Naive thymus-derived CD8-positive, alpha-beta T cell (primary cell): ENCODE data around the gene FBXL15. TPM values are rescaled to one million over a fixed set of nuclear protein-coding genes. Genes with fewer than 3 reads are reported as not detected.
A peak's percentile ranks its signal among the peaks of the same experiment; 100 is the strongest.

Experiments used
- ATAC-seq, 2 donors: fragments of 150-1000 bp; cut with Tn5 transposase in 1 of 2; sonication (Bioruptor Pico), chemical (Tn5 transposase) in 1 of 2; 1 replicate in 1 of 2; 2 replicates in 1 of 2; pipeline ENCODE4 v1.10.0; 2021; ENCODE audit warnings: mild to moderate bottlenecking in 2 of 2, moderate library complexity in 2 of 2
- POLR2A ChIA-PET: fragments of 350-600 bp; sonication (Branson Sonifier 250); formaldehyde crosslinking; loops from one replicate; lab custom pipeline; 2021; ENCODE audit warnings: antibody characterized with exemption; lab: Charles Lee
- DNase-seq, 10 donors: peaks; one replicate each; pipeline versions ENCODE4 v3.0.0 to v3.0.0-alpha.2; 2020 to 2022
- H3K27ac Mint-ChIP-seq, 10 donors: one replicate each; pipeline ENCODE4 v1.8.0; 2020 to 2022; ENCODE audit warnings: mild to moderate bottlenecking in 10 of 10, mixed read lengths in 10 of 10, moderate library complexity in 4 of 10, inconsistent platforms in 1 of 10
- H3K27me3 Mint-ChIP-seq, 5 donors: one replicate each; pipeline ENCODE4 v1.8.0; 2021 to 2022; ENCODE audit warnings: mixed read lengths in 5 of 5
- H3K36me3 Mint-ChIP-seq, 3 donors: one replicate each; pipeline ENCODE4 v1.8.0; 2020 to 2022; ENCODE audit warnings: mixed read lengths in 3 of 3, mild to moderate bottlenecking in 2 of 3, inconsistent platforms in 1 of 3
- H3K4me1 Mint-ChIP-seq, 4 donors: one replicate each; pipeline ENCODE4 v1.8.0; 2021 to 2022; ENCODE audit warnings: mixed read lengths in 4 of 4
- H3K4me3 Mint-ChIP-seq, 10 donors: one replicate each; pipeline ENCODE4 v1.8.0; 2020 to 2022; ENCODE audit warnings: mild to moderate bottlenecking in 10 of 10, mixed read lengths in 10 of 10, moderate library complexity in 6 of 10, inconsistent platforms in 1 of 10
- H3K9me3 Mint-ChIP-seq, 9 donors: one replicate each; pipeline ENCODE4 v1.8.0; 2020 to 2022; ENCODE audit warnings: mixed read lengths in 9 of 9, mild to moderate bottlenecking in 3 of 9, inconsistent platforms in 1 of 9, moderate library complexity in 1 of 9
- polyA plus RNA-seq, 3 donors: library from polyadenylated mRNA; unstranded; fragments of 300-500 nt; fragmentation: Illumina TruSeq; gene quantifications; one replicate each; pipeline ENCODE4 v1.2.3, GENCODE V29; 2021
- total RNA-seq, 8 experiments: library from RNA in 2 of 8; stranded (reverse) in 2 of 8; gene quantifications; one replicate each; pipeline ENCODE4 v1.2.3 and lab custom pipeline; 2021 to 2026

The FBXL15 gene
- total RNA-seq (10 to 100 TPM; 18.7 to 21.1 TPM), polyA plus RNA-seq (10 to 100 TPM; 26.8 to 35.5 (median 28.5) TPM), total RNA-seq (lab: John Stamatoyannopoulos, UW) (4.9 to 28.2 (median 18.3) reads per million in 6 experiments)

- Mint-ChIP-seq H3K4me1 (peaks cover 22 to 48% (median 46%) of the 10 kb centered on the region in 4 donors), H3K27me3 (peaks cover 12 to 26% (median 18%) of the 10 kb centered on the region in 5 donors), H3K4me3 (peak within 1 kb of the TSS; percentile 93 to 100 (median 98)), H3K36me3 (peaks cover 0 to 7% (median 0%) of the 10 kb centered on the region in 3 donors), H3K9me3 (no peaks in the 10 kb centered on the region), H3K27ac (peak within 1 kb of the TSS; percentile 92 to 97 (median 95))
- peak; percentile 77 to 97 (median 90) for DNase-seq
- peak; percentile 71 to 76 for ATAC-seq
- POLR2A ChIA-PET = interaction anchor here (0.6 to 7.8 kb wide), 19 partner anchors 9 to 602 kb away, joined by 3 to 115 read pairs (median 6); partner anchors contain the start of genes ACTR1A, C10orf95, CUEDC2 and LDB1
Measured at GRCh38 chr10:102420714-102421506, at the start of gene FBXL15. TSS of gene FBXL15 (plus strand) at chr10:102420836. CDS start at chr10:102421130, 294 bp downstream.

GRCh38 chr10:102371295-102371694 lies 49.3 kb upstream of the FBXL15 start:
- no peaks in the 10 kb centered on the region for H3K9me3 Mint-ChIP-seq
- H3K4me3 Mint-ChIP-seq = no peak overlapping the region
- DNase-seq (no peak), ATAC-seq (no peak)
- H3K36me3 Mint-ChIP-seq = peaks cover 5 to 84% (median 45%) of the 10 kb centered on the region in 3 donors
- H3K27ac Mint-ChIP-seq = peak overlapping the region in 2 of 10 donors; percentile 17 to 19
- H3K4me1 Mint-ChIP-seq = no peaks in the 10 kb centered on the region
- POLR2A ChIA-PET = no interaction called here
- no peaks in the 10 kb centered on the region for H3K27me3 Mint-ChIP-seq

GRCh38 chr10:102375250-102375649 lies 45.4 kb upstream of the FBXL15 start:
- Mint-ChIP-seq H3K36me3 (peaks cover 5 to 82% (median 36%) of the 10 kb centered on the region in 3 donors), H3K27me3 (no peaks in the 10 kb centered on the region), H3K4me3 (no peak overlapping the region), H3K9me3 (no peaks in the 10 kb centered on the region), H3K4me1 (no peaks in the 10 kb centered on the region), H3K27ac (peak overlapping the region in 1 of 10 donors; percentile 39)
- DNase-seq (peak in 1 of 10 donors; percentile 11), ATAC-seq (no peak)
- POLR2A ChIA-PET = interaction anchor here (0.5 kb wide), 1 partner anchor 488 kb away, joined by 3 read pairs; no protein-coding TSS in a partner anchor

- ATAC-seq (no peak), DNase-seq (no peak)
- Mint-ChIP-seq H3K27me3 (no peaks in the 10 kb centered on the region), H3K4me1 (no peaks in the 10 kb centered on the region), H3K36me3 (peaks cover 5 to 82% (median 36%) of the 10 kb centered on the region in 3 donors), H3K4me3 (no peak overlapping the region), H3K27ac (no peak overlapping the region), H3K9me3 (no peaks in the 10 kb centered on the region)
- POLR2A ChIA-PET = no interaction called here
Measured at GRCh38 chr10:102375867-102376266, 44.8 kb upstream of the FBXL15 start.

- Mint-ChIP-seq H3K36me3 (peaks cover 5 to 82% (median 32%) of the 10 kb centered on the region in 3 donors), H3K4me1 (no peaks in the 10 kb centered on the region), H3K27ac (no peak overlapping the region), H3K4me3 (no peak overlapping the region), H3K9me3 (no peaks in the 10 kb centered on the region), H3K27me3 (no peaks in the 10 kb centered on the region)
- POLR2A ChIA-PET = no interaction called here
- DNase-seq (no peak), ATAC-seq (no peak)
Measured at GRCh38 chr10:102376901-102377300, 43.7 kb upstream of the FBXL15 start.

GRCh38 chr10:102379383-102379782 lies 41.3 kb upstream of the FBXL15 start:
- Mint-ChIP-seq H3K27ac (peak overlapping the region in 3 of 10 donors; percentile 25 to 88 (median 41)), H3K4me3 (no peak overlapping the region), H3K27me3 (no peaks in the 10 kb centered on the region), H3K9me3 (no peaks in the 10 kb centered on the region), H3K36me3 (peaks cover 0 to 65% (median 30%) of the 10 kb centered on the region in 3 donors), H3K4me1 (peaks cover 0 to 2% (median 0%) of the 10 kb centered on the region in 4 donors)
- POLR2A ChIA-PET = interaction anchor here (0.5 kb wide), 1 partner anchor 299 kb away, joined by 3 read pairs; no protein-coding TSS in a partner anchor
- ATAC-seq (no peak), DNase-seq (no peak)

- Mint-ChIP-seq H3K9me3 (no peaks in the 10 kb centered on the region), H3K4me1 (peaks cover 0 to 4% (median under 1%) of the 10 kb centered on the region in 4 donors), H3K36me3 (peaks cover 0 to 51% (median 22%) of the 10 kb centered on the region in 3 donors), H3K4me3 (peak overlapping the region in 1 of 10 donors; percentile 29), H3K27me3 (no peaks in the 10 kb centered on the region), H3K27ac (peak overlapping the region in 1 of 10 donors; percentile 43)
- no peak for DNase-seq
- POLR2A ChIA-PET = no interaction called here
- no peak for ATAC-seq
Measured at GRCh38 chr10:102381983-102382382, 38.7 kb upstream of the FBXL15 start.

GRCh38 chr10:102382871-102383270 lies 37.8 kb upstream of the FBXL15 start:
- ATAC-seq (no peak), DNase-seq (no peak)
- Mint-ChIP-seq H3K36me3 (peaks cover 0 to 47% (median 21%) of the 10 kb centered on the region in 3 donors), H3K9me3 (no peaks in the 10 kb centered on the region), H3K27ac (no peak overlapping the region), H3K4me3 (no peak overlapping the region), H3K4me1 (peaks cover 0 to 4% (median under 1%) of the 10 kb centered on the region in 4 donors), H3K27me3 (no peaks in the 10 kb centered on the region)
- POLR2A ChIA-PET = no interaction called here

- no peak for DNase-seq
- POLR2A ChIA-PET = interaction anchor here (0.7 to 1.5 kb wide), 2 partner anchors 10 to 279 kb away, joined by 4 to 5 read pairs; no protein-coding TSS in a partner anchor
- Mint-ChIP-seq H3K4me1 (peaks cover 0 to 4% (median under 1%) of the 10 kb centered on the region in 4 donors), H3K36me3 (peaks cover 0 to 36% (median 21%) of the 10 kb centered on the region in 3 donors), H3K9me3 (no peaks in the 10 kb centered on the region), H3K4me3 (no peak overlapping the region), H3K27me3 (no peaks in the 10 kb centered on the region), H3K27ac (no peak overlapping the region)
- no peak for ATAC-seq
Measured at GRCh38 chr10:102384053-102384452, 36.6 kb upstream of the FBXL15 start.

GRCh38 chr10:102384606-102385429 lies 35.8 kb upstream of the FBXL15 start:
- Mint-ChIP-seq H3K27me3 (no peaks in the 10 kb centered on the region), H3K36me3 (peaks cover 0 to 28% (median 21%) of the 10 kb centered on the region in 3 donors), H3K27ac (no peak overlapping the region), H3K4me1 (peaks cover 0 to 4% (median under 1%) of the 10 kb centered on the region in 4 donors), H3K9me3 (no peaks in the 10 kb centered on the region), H3K4me3 (no peak overlapping the region)
- DNase-seq = no peak
- POLR2A ChIA-PET = interaction anchor here (0.7 to 1.5 kb wide), 3 partner anchors 9 to 280 kb away, joined by 3 to 5 read pairs (median 4); partner anchors contain the start of gene NFKB2
- peak in 1 of 2 donors; percentile 23 for ATAC-seq

- DNase-seq = no peak
- Mint-ChIP-seq H3K4me3 (no peak overlapping the region), H3K36me3 (no peaks in the 10 kb centered on the region), H3K27ac (peak overlapping the region in 1 of 10 donors; percentile 48), H3K9me3 (no peaks in the 10 kb centered on the region), H3K27me3 (no peaks in the 10 kb centered on the region), H3K4me1 (peaks cover 7 to 20% (median 11%) of the 10 kb centered on the region in 4 donors)
- ATAC-seq = no peak
- POLR2A ChIA-PET = no interaction called here
Measured at GRCh38 chr10:102389894-102390293, 30.7 kb upstream of the FBXL15 start.

- ATAC-seq = no peak
- Mint-ChIP-seq H3K36me3 (peaks cover 0 to 10% (median 0%) of the 10 kb centered on the region in 3 donors), H3K4me1 (peaks cover 9 to 36% (median 26%) of the 10 kb centered on the region in 4 donors), H3K27ac (peak overlapping the region in 6 of 10 donors; percentile 31 to 100 (median 90)), H3K27me3 (no peaks in the 10 kb centered on the region), H3K4me3 (no peak overlapping the region), H3K9me3 (no peaks in the 10 kb centered on the region)
- POLR2A ChIA-PET = interaction anchor here (8.9 kb wide), 1 partner anchor 31 kb away, joined by 102 read pairs; the partner anchor contains the start of gene FBXL15
- DNase-seq = no peak
Measured at GRCh38 chr10:102392306-102392705, 28.3 kb upstream of the FBXL15 start.
